ENCODE measurements around the gene GRK3.
A peak's percentile ranks its signal among the peaks of the same experiment; 100 is the strongest.

GRK3 gene

DNA sequence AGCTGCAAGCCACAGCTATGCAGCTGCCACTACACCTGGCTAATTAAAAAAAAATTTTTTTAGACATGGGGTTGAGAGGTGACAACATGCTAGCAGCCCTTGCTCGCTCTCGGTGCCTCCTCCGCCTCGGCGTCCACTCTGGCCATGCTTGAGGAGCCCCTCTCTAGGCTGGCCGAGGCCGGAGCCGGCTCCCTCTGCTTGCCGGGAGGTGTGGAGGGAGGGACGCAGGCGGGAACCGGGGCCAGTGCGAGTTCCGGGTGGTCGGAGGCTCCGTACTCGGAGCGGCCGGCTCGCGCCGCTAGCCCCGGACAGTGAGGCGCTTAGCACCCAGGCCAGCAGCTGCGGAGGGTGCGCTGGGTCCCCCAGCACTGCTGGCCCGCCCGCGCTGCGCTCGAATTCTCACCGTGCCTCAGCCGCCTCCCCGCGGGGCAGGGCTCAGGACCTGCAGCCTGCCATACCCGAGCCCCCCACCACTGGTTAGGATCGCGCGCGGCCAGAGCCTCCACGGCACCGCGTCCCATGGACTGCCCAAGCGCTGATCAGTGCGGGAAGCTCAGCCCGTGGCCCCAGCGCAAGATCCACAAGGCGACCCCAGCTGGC is 188.2 kb downstream of the GRK3 start:
- Histone ChIP-seq H3K14ac (ENCODE audit: low read length) (no peak overlapping the region), H3K4me3 (ENCODE audit: low read depth, low read length) (no peak overlapping the region), H2BK12ac (ENCODE audit: low read length) (no peak overlapping the region), H4K8ac (ENCODE audit: low read depth, low read length) (no peak overlapping the region), H2BK5ac (ENCODE audit: low read depth, low read length, poor library complexity) (no peak overlapping the region), H4K91ac (ENCODE audit: low read depth, low read length) (no peak overlapping the region), H3K27ac (ENCODE audit: low read depth, low read length) (no peak overlapping the region), H2AK5ac (ENCODE audit: low read length) (no peak overlapping the region), H3K36me3 (ENCODE audit: control insufficient read depth in 1 of 2, insufficient read depth in 2 of 2, low read length in 2 of 2) (no peaks in the 10 kb centered on the region), H3K27me3 (ENCODE audit: insufficient read depth, low read length) (no peaks in the 10 kb centered on the region), H3K4me2 (ENCODE audit: low read length) (no peak overlapping the region), H3K79me1 (ENCODE audit: low read length) (no peaks in the 10 kb centered on the region), H4K12ac (ENCODE audit: low read depth, low read length) (no peak overlapping the region), H2BK120ac (ENCODE audit: insufficient read depth, low read length, poor library complexity) (no peak overlapping the region), H3K79me2 (ENCODE audit: control insufficient read depth, insufficient read depth, low read length, poor library complexity) (no peaks in the 10 kb centered on the region), H3K18ac (ENCODE audit: low read length) (no peak overlapping the region), H3K23ac (ENCODE audit: low read length) (no peak overlapping the region), H3K4me1 (ENCODE audit: control insufficient read depth in 1 of 2, insufficient read depth in 2 of 2, low read length in 2 of 2) (no peaks in the 10 kb centered on the region), H2AFZ (ENCODE audit: insufficient read depth, low read length, poor library complexity) (no peak overlapping the region), H3K9ac (ENCODE audit: low read length) (no peak overlapping the region), H3K4ac (ENCODE audit: low read depth, low read length) (no peak overlapping the region), H3K9me3 (ENCODE audit: insufficient read depth, low read depth, low read length) (no peaks in the 10 kb centered on the region)
- no CpG with 5 or more reads among the region's 48 CpGs for WGBS (ENCODE audit: extremely low coverage, insufficient coverage, insufficient read length)
- no peak for DNase-seq

DNA sequence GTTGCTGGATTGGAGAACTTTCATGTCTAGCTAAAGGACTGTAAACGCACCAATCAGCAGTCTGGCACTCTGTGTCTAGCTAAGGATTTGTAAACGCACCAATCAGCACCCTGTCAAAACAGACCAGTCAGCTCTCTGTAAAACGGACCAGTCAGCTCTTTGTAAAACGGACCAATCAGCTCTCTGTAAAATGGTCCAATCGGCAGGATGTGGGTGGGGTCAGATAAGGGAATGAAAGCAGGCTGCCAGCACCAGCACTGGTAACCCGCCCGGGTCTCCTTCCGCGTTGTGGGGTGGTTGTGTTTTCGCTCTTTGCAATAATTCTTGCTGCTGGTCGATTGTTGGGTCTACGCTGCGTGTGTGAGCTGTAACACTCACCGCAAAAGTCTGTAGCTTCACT is 188.8 kb downstream of the GRK3 start:
- Histone ChIP-seq H2BK5ac (ENCODE audit: low read depth, low read length, poor library complexity) (no peak overlapping the region), H3K4ac (ENCODE audit: low read depth, low read length) (no peak overlapping the region), H4K8ac (ENCODE audit: low read depth, low read length) (no peak overlapping the region), H4K12ac (ENCODE audit: low read depth, low read length) (no peak overlapping the region), H3K9me3 (ENCODE audit: insufficient read depth, low read depth, low read length) (no peaks in the 10 kb centered on the region), H3K36me3 (ENCODE audit: control insufficient read depth in 1 of 2, insufficient read depth in 2 of 2, low read length in 2 of 2) (no peaks in the 10 kb centered on the region), H4K91ac (ENCODE audit: low read depth, low read length) (no peak overlapping the region), H3K4me2 (ENCODE audit: low read length) (no peak overlapping the region), H3K18ac (ENCODE audit: low read length) (no peak overlapping the region), H3K14ac (ENCODE audit: low read length) (no peak overlapping the region), H3K4me1 (ENCODE audit: control insufficient read depth in 1 of 2, insufficient read depth in 2 of 2, low read length in 2 of 2) (no peaks in the 10 kb centered on the region), H3K79me1 (ENCODE audit: low read length) (no peaks in the 10 kb centered on the region), H3K4me3 (ENCODE audit: low read depth, low read length) (no peak overlapping the region), H2AFZ (ENCODE audit: insufficient read depth, low read length, poor library complexity) (no peak overlapping the region), H3K23ac (ENCODE audit: low read length) (no peak overlapping the region), H2BK120ac (ENCODE audit: insufficient read depth, low read length, poor library complexity) (no peak overlapping the region), H3K27ac (ENCODE audit: low read depth, low read length) (no peak overlapping the region), H3K9ac (ENCODE audit: low read length) (no peak overlapping the region), H3K27me3 (ENCODE audit: insufficient read depth, low read length) (no peaks in the 10 kb centered on the region), H2AK5ac (ENCODE audit: low read length) (no peak overlapping the region), H2BK12ac (ENCODE audit: low read length) (no peak overlapping the region), H3K79me2 (ENCODE audit: control insufficient read depth, insufficient read depth, low read length, poor library complexity) (no peaks in the 10 kb centered on the region)
- no CpG with 5 or more reads among the region's 14 CpGs for WGBS (ENCODE audit: extremely low coverage, insufficient coverage, insufficient read length)
- peak in 1 of 2 donors; percentile 7 for DNase-seq

- no peak overlapping the region for H3K4ac ChIP-seq (ENCODE audit: low read depth, low read length)
- H3K4me1 ChIP-seq (ENCODE audit: control insufficient read depth in 1 of 2, insufficient read depth in 2 of 2, low read length in 2 of 2): no peaks in the 10 kb centered on the region
- WGBS (ENCODE audit: extremely low coverage, insufficient coverage, insufficient read length): no CpG with 5 or more reads among the region's 24 CpGs
- H4K8ac ChIP-seq (ENCODE audit: low read depth, low read length): no peak overlapping the region
- H2AFZ ChIP-seq (ENCODE audit: insufficient read depth, low read length, poor library complexity): no peak overlapping the region
- no peaks in the 10 kb centered on the region for H3K36me3 ChIP-seq (ENCODE audit: control insufficient read depth in 1 of 2, insufficient read depth in 2 of 2, low read length in 2 of 2)
- DNase-seq: no peak
- H2AK5ac ChIP-seq (ENCODE audit: low read length): no peak overlapping the region
- H3K79me1 ChIP-seq (ENCODE audit: low read length): no peaks in the 10 kb centered on the region
- H4K12ac ChIP-seq (ENCODE audit: low read depth, low read length): no peak overlapping the region
- no peak overlapping the region for H3K18ac ChIP-seq (ENCODE audit: low read length)
- H3K27me3 ChIP-seq (ENCODE audit: insufficient read depth, low read length): no peaks in the 10 kb centered on the region
- H3K14ac ChIP-seq (ENCODE audit: low read length): no peak overlapping the region
- H4K91ac ChIP-seq (ENCODE audit: low read depth, low read length): no peak overlapping the region
- no peaks in the 10 kb centered on the region for H3K9me3 ChIP-seq (ENCODE audit: insufficient read depth, low read depth, low read length)
- H3K4me3 ChIP-seq (ENCODE audit: low read depth, low read length): no peak overlapping the region
- no peak overlapping the region for H2BK5ac ChIP-seq (ENCODE audit: low read depth, low read length, poor library complexity)
- H3K4me2 ChIP-seq (ENCODE audit: low read length): no peak overlapping the region
- no peak overlapping the region for H3K27ac ChIP-seq (ENCODE audit: low read depth, low read length)
- H3K23ac ChIP-seq (ENCODE audit: low read length): no peak overlapping the region
- no peak overlapping the region for H2BK120ac ChIP-seq (ENCODE audit: insufficient read depth, low read length, poor library complexity)
- H2BK12ac ChIP-seq (ENCODE audit: low read length): no peak overlapping the region
- no peak overlapping the region for H3K9ac ChIP-seq (ENCODE audit: low read length)
- H3K79me2 ChIP-seq (ENCODE audit: control insufficient read depth, insufficient read depth, low read length, poor library complexity): no peaks in the 10 kb centered on the region
These were observed 190.2 kb downstream of the GRK3 start for GRCh38 chr22:25754527-25755202.

DNA sequence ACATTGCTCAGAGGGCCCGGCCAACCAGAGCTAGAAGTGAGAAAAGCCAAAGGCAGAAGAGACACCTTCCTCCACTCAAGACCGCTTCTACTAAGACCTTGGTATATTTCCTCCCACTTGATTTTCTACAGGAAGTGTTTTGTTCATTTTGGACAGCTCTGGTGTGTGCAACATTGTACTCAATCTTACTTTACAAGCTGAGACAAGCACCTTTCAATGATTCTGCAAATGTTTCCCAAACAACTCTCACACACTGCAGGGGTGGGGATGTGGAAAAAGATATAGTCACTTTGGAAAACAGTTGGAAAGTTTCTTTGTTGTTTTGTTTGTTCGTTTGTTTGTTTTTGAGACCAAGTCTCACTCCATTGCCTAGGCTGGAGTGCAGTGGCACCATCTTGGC is 193.2 kb downstream of the GRK3 start:
- no peak overlapping the region for H4K8ac ChIP-seq (ENCODE audit: low read depth, low read length)
- no peak overlapping the region for H4K91ac ChIP-seq (ENCODE audit: low read depth, low read length)
- no peaks in the 10 kb centered on the region for H3K79me1 ChIP-seq (ENCODE audit: low read length)
- no peaks in the 10 kb centered on the region for H3K79me2 ChIP-seq (ENCODE audit: control insufficient read depth, insufficient read depth, low read length, poor library complexity)
- no peak overlapping the region for H2BK120ac ChIP-seq (ENCODE audit: insufficient read depth, low read length, poor library complexity)
- no peak overlapping the region for H3K14ac ChIP-seq (ENCODE audit: low read length)
- H4K12ac ChIP-seq (ENCODE audit: low read depth, low read length): no peak overlapping the region
- DNase-seq: no peak
- no peaks in the 10 kb centered on the region for H3K36me3 ChIP-seq (ENCODE audit: control insufficient read depth in 1 of 2, insufficient read depth in 2 of 2, low read length in 2 of 2)
- no peak overlapping the region for H2AK5ac ChIP-seq (ENCODE audit: low read length)
- no peak overlapping the region for H3K4me3 ChIP-seq (ENCODE audit: low read depth, low read length)
- H2BK5ac ChIP-seq (ENCODE audit: low read depth, low read length, poor library complexity): no peak overlapping the region
- H2AFZ ChIP-seq (ENCODE audit: insufficient read depth, low read length, poor library complexity): no peak overlapping the region
- WGBS (ENCODE audit: extremely low coverage, insufficient coverage, insufficient read length): no CpG with 5 or more reads among the region's 3 CpGs
- no peaks in the 10 kb centered on the region for H3K27me3 ChIP-seq (ENCODE audit: insufficient read depth, low read length)
- H3K4me1 ChIP-seq (ENCODE audit: control insufficient read depth in 1 of 2, insufficient read depth in 2 of 2, low read length in 2 of 2): no peaks in the 10 kb centered on the region
- no peak overlapping the region for H2BK12ac ChIP-seq (ENCODE audit: low read length)
- H3K27ac ChIP-seq (ENCODE audit: low read depth, low read length): no peak overlapping the region
- H3K9me3 ChIP-seq (ENCODE audit: insufficient read depth, low read depth, low read length): no peaks in the 10 kb centered on the region
- no peak overlapping the region for H3K9ac ChIP-seq (ENCODE audit: low read length)
- no peak overlapping the region for H3K4ac ChIP-seq (ENCODE audit: low read depth, low read length)
- no peak overlapping the region for H3K18ac ChIP-seq (ENCODE audit: low read length)
- H3K4me2 ChIP-seq (ENCODE audit: low read length): no peak overlapping the region
- H3K23ac ChIP-seq (ENCODE audit: low read length): no peak overlapping the region

Data from trophoblast cell (in vitro differentiated cells and primary cell).